SU-DHL-6 (cell line): Measurements from ENCODE around the gene URB2.

ENCODE experiments used
- EZH2phosphoT487 ChIP-seq: fragments of 200-600 bp; sonication (generic), shearing (Covaris generic); conservative IDR thresholded peaks from 2 replicates; pipeline ENCODE4 v1.6.1; 2018; ENCODE audit warnings: mild to moderate bottlenecking, antibody characterized with exemption, low read length, moderate library complexity, mixed read lengths
- TF ChIP-seq, protein P1 (sequence below): fragments of 200-600 bp; sonication (generic); IDR thresholded peaks from one replicate; pipeline ENCODE4 v1.5.1; 2017; ENCODE audit warnings: antibody characterized with exemption, mild to moderate bottlenecking, low read length, moderate library complexity; ENCODE audit not compliant: insufficient read depth, poor library complexity, severe bottlenecking

DNA sequence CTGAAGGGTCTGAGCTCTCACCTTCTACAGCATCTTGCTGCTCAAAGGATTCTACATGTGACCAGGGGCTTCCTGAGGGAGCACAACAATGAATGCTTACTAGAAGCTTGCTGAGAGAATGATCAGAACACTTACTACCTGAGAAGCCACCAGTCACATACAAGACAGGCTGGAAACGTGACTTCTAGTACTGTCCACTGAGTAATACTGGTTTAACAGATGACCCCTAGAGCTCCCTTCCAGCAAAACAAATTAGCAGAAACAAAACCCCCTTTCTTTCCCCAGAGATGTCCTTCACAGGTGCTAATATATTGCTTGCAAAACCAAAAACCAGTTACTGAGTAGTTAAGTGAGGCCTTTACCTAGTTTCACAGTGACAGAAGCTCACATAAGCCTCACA, 2.2 kb upstream of the URB2 start:
- TF ChIP-seq, protein P1, sequence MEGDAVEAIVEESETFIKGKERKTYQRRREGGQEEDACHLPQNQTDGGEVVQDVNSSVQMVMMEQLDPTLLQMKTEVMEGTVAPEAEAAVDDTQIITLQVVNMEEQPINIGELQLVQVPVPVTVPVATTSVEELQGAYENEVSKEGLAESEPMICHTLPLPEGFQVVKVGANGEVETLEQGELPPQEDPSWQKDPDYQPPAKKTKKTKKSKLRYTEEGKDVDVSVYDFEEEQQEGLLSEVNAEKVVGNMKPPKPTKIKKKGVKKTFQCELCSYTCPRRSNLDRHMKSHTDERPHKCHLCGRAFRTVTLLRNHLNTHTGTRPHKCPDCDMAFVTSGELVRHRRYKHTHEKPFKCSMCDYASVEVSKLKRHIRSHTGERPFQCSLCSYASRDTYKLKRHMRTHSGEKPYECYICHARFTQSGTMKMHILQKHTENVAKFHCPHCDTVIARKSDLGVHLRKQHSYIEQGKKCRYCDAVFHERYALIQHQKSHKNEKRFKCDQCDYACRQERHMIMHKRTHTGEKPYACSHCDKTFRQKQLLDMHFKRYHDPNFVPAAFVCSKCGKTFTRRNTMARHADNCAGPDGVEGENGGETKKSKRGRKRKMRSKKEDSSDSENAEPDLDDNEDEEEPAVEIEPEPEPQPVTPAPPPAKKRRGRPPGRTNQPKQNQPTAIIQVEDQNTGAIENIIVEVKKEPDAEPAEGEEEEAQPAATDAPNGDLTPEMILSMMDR: no peak
- TF ChIP-seq EZH2phosphoT487: no peak
